A549 (cell line): Measurements from ENCODE around the gene MAP3K19. TPM values are rescaled to one million over a fixed set of nuclear protein-coding genes. Genes with fewer than 3 reads are reported as not detected.

Experiments used
- ATAC-seq, 2 experiments: fragments of 200-7000 bp in 1 of 2; fragments of >200 bp in 1 of 2; cut with Nextera tagmentation in 1 of 2; cut with Tn5 transposase in 1 of 2; 3 replicates each; pipeline versions ENCODE4 v1.8.0 to v1.9.1; 2018 to 2020; ENCODE audit warnings: mild to moderate bottlenecking in 1 of 2, moderate library complexity in 1 of 2
- CTCF ChIA-PET: fragments of 300-600 bp; sonication (Branson Sonifier 250); formaldehyde crosslinking; extraction: SDS; loops from one replicate; lab custom pipeline; 2021; ENCODE audit warnings: antibody characterized with exemption, inconsistent platforms; lab: Yijun Ruan, JAX
- POLR2A ChIA-PET: fragments of 350-600 bp; formaldehyde crosslinking; extraction: SDS; loops from one replicate; lab custom pipeline; 2021; ENCODE audit warnings: antibody characterized with exemption, inconsistent platforms; lab: Yijun Ruan, JAX
- DNase-seq, 2 experiments: peaks; one replicate each; pipeline versions ENCODE4 v3.0.0 to v3.0.0-alpha.2; 2011 to 2016; ENCODE audit warnings: low read depth in 1 of 2, low spot score in 1 of 2
- FAIRE-seq: peaks from 2 replicates; lab custom pipeline; 2011; peaks lifted over from hg19 to GRCh38; lab: Jason Lieb, UNC
- H3K27ac ChIP-seq, 2 experiments: fragments of >200 bp; sonication (Bioruptor Twin); formaldehyde crosslinking; 3 replicates each; pipeline ENCODE4 v1.5.1; 2016 to 2017
- H3K4me1 ChIP-seq: fragments of >200 bp; sonication (Bioruptor Twin); formaldehyde crosslinking; 3 replicates; pipeline ENCODE4 v1.6.1; 2016
- H3K4me2 ChIP-seq: fragments of >200 bp; sonication (Bioruptor Twin); formaldehyde crosslinking; 3 replicates; pipeline ENCODE4 v1.6.1; 2016
- H3K4me3 ChIP-seq: fragments of >200 bp; sonication (Bioruptor Twin); formaldehyde crosslinking; 3 replicates; pipeline ENCODE4 v1.5.1; 2016
- H3K9me3 ChIP-seq: fragments of >200 bp; sonication (Bioruptor Twin); formaldehyde crosslinking; 3 replicates; pipeline ENCODE4 v1.6.1; 2016
- CEBPB ChIP-seq, 2 experiments: fragments of >200 bp in 1 of 2; sonication (Bioruptor Twin) in 1 of 2; formaldehyde crosslinking in 1 of 2; IDR thresholded peaks; 2 replicates each; pipeline ENCODE4 v1.6.1; 2012 to 2016
- EHF ChIP-seq: fragments of 250-450 bp; sonication (Bioruptor Pico); IDR thresholded peaks from 2 replicates; pipeline ENCODE4 v1.5.0; 2020; ENCODE audit warnings: mild to moderate bottlenecking
- FOSL2 ChIP-seq, 2 experiments: fragments of 450-650 bp in 1 of 2; fragments of >200 bp in 1 of 2; sonication (Bioruptor Twin) in 1 of 2; formaldehyde crosslinking; IDR thresholded peaks; 2 replicates each; pipeline versions ENCODE4 v1.5.0 to v1.6.1; 2016 to 2020; ENCODE audit warnings: mild to moderate bottlenecking in 1 of 2, moderate library complexity in 1 of 2
- HOXB5 ChIP-seq: fragments of 250-450 bp; sonication (Bioruptor Pico); IDR thresholded peaks from 2 replicates; pipeline ENCODE4 v1.5.0; 2020; ENCODE audit warnings: mild to moderate bottlenecking, moderate library complexity
- NFE2L2 ChIP-seq: fragments of 150-350 bp; conservative IDR thresholded peaks from 2 replicates; pipeline ENCODE4 v1.6.1; 2014; ENCODE audit warnings: low read length
- SREBF2 ChIP-seq: fragments of 450-650 bp; IDR thresholded peaks from 2 replicates; pipeline ENCODE4 v1.6.1; 2014; ENCODE audit warnings: mild to moderate bottlenecking, moderate library complexity
- ZSCAN20 ChIP-seq: fragments of 250-450 bp; sonication (Bioruptor Pico); IDR thresholded peaks from 2 replicates; pipeline ENCODE4 v1.8.0; 2022; ENCODE audit warnings: mild to moderate bottlenecking, moderate library complexity
- WGBS: methylation state at CpG from one replicate; pipeline ENCODE4 v1.1.6; 2017; ENCODE audit errors: missing lambda C conversion rate; 5-methylcytosine and 5-hydroxymethylcytosine counted together
- polyA plus RNA-seq, 4 experiments: library from polyadenylated mRNA; depleted of rRNA in 3 of 4; stranded (reverse); fragments of >200 nt; fragmentation: RNase III in 1 of 4; extraction: RNeasy Plus Mini Kit Qiagen cat#74134 plus additional on column Dnase treatment in 1 of 4; gene quantifications; 2 replicates in 3 of 4; 3 replicates in 1 of 4; pipeline ENCODE4 v1.2.3, GENCODE V29; 2011 to 2017
- TF ChIP-seq, protein P1 (sequence below): fragments of 450-650 bp; IDR thresholded peaks from 2 replicates; pipeline ENCODE4 v1.6.1; 2014; ENCODE audit warnings: antibody characterized with exemption
- TF ChIP-seq, protein P2 (sequence below): fragments of 150-350 bp; IDR thresholded peaks from 2 replicates; pipeline ENCODE4 v1.6.1; 2014; ENCODE audit warnings: low read depth, mild to moderate bottlenecking, low read length
- TF ChIP-seq, protein P3 (sequence below): fragments of 250-450 bp; sonication (Bioruptor Pico); IDR thresholded peaks from 2 replicates; pipeline ENCODE4 v1.5.0; 2021; ENCODE audit warnings: mild to moderate bottlenecking, moderate library complexity, borderline replicate concordance
- TF ChIP-seq, protein P4 (sequence below): fragments of 200-600 bp; sonication (generic); IDR thresholded peaks from 2 replicates; pipeline ENCODE4 v1.6.1; 2016; ENCODE audit warnings: antibody characterized with exemption, mild to moderate bottlenecking, moderate library complexity

The MAP3K19 gene
- polyA plus RNA-seq, 2 of the 4 experiments (the other 2 are of a cell fraction), result not detected

DNA sequence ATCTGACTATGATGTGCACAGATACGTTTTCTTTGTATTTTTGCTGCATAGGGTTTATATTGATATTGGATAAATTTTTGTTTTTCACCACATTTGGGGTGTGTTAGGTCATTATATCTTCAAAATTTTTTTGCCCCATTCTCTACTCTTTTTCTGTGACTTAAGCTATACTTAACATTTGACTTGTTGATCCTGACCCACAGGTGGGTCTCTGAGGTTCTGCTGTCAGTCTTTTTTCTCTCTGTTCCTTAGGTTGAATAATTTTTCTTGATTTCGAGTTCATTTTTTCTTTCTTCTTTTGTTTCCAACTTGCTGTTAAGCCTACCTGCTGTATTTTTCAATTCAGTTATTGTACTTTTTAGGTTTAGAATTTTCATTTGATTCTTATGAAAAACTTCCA is 16.9 kb upstream of the MAP3K19 start (continued):
- TF ChIP-seq FOSL2 (IDR thresholded peaks at IDR 0.05), result no peak
- TF ChIP-seq FOSL2 (CRISPR knock-in tag; IDR thresholded peaks at IDR 0.05), result no peak
- TF ChIP-seq, protein P1, sequence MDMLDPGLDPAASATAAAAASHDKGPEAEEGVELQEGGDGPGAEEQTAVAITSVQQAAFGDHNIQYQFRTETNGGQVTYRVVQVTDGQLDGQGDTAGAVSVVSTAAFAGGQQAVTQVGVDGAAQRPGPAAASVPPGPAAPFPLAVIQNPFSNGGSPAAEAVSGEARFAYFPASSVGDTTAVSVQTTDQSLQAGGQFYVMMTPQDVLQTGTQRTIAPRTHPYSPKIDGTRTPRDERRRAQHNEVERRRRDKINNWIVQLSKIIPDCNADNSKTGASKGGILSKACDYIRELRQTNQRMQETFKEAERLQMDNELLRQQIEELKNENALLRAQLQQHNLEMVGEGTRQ, result no peak
- TF ChIP-seq, protein P2, sequence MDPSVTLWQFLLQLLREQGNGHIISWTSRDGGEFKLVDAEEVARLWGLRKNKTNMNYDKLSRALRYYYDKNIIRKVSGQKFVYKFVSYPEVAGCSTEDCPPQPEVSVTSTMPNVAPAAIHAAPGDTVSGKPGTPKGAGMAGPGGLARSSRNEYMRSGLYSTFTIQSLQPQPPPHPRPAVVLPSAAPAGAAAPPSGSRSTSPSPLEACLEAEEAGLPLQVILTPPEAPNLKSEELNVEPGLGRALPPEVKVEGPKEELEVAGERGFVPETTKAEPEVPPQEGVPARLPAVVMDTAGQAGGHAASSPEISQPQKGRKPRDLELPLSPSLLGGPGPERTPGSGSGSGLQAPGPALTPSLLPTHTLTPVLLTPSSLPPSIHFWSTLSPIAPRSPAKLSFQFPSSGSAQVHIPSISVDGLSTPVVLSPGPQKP, result no peak
- TF ChIP-seq, protein P3, sequence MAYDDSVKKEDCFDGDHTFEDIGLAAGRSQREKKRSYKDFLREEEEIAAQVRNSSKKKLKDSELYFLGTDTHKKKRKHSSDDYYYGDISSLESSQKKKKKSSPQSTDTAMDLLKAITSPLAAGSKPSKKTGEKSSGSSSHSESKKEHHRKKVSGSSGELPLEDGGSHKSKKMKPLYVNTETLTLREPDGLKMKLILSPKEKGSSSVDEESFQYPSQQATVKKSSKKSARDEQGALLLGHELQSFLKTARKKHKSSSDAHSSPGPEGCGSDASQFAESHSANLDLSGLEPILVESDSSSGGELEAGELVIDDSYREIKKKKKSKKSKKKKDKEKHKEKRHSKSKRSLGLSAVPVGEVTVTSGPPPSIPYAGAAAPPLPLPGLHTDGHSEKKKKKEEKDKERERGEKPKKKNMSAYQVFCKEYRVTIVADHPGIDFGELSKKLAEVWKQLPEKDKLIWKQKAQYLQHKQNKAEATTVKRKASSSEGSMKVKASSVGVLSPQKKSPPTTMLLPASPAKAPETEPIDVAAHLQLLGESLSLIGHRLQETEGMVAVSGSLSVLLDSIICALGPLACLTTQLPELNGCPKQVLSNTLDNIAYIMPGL (CRISPR knock-in tag), result no peak
- no peak for TF ChIP-seq EHF (CRISPR knock-in tag)

DNA sequence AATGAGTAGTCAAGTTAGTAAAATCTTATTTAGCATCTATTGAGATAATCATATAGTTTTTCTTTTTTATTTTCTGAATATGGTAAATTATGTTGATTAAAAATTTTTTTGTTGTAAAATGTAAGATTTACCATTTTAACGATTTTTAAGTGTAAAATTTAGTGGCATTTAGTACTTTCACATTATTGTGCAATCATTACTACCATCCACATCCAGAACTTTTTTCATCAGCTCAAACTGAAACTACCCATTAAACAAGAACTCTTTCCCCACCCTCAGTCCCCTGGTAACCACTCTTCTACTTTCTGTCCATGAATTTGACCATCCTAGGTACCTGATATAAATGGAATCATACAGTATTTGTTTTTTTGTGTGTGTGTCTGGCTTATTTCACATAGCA is 16.0 kb upstream of the MAP3K19 start:
- no peak overlapping the region for H3K4me2 ChIP-seq
- 92% methylated on average over 1 of the region's 1 CpG for WGBS
- TF ChIP-seq, protein P1, result no peak
- peak in 1 of 2 experiments; percentile 54; a peak in 3 of 4 replicates for TF ChIP-seq CEBPB (IDR thresholded peaks at IDR 0.05)
- TF ChIP-seq HOXB5 (CRISPR knock-in tag), result no peak
- no peak for TF ChIP-seq SREBF2
- TF ChIP-seq, all 56 proteins: peak for 1
- peaks cover 4% of the 10 kb centered on the region; the same call in 1 of the 3 replicates for H3K4me1 ChIP-seq
- H3K27ac ChIP-seq, result no peak overlapping the region
- FAIRE-seq (no peak), DNase-seq (no peak), ATAC-seq (no peak)
- no peaks in the 10 kb centered on the region for H3K9me3 ChIP-seq
- CTCF ChIA-PET, result no interaction called here
- POLR2A ChIA-PET, result no interaction called here
- H3K4me3 ChIP-seq, result no peak overlapping the region

DNA sequence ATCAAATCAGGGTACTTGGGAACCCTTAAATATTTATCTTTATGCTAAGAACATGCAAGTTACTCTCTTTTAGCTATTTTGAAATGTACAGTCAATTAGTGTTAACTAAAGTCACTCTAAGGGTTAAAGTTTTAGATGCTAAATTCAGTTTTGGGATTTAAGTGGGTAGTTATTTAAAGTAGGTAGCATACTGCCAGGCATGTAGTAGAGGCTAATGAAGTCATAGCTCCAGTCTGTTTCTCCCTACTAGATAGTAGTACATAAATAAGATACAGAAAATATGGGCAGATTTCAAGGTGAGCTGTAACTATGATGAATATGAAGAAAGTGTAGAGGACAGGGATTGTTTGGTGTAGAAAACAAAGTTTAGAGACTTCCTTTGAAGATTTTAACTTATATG is 12.3 kb upstream of the MAP3K19 start:
- TF ChIP-seq, protein P3 (CRISPR knock-in tag), result no peak
- TF ChIP-seq ZSCAN20 (CRISPR knock-in tag) (no peak), NFE2L2 (no peak)
- TF ChIP-seq, protein P4, sequence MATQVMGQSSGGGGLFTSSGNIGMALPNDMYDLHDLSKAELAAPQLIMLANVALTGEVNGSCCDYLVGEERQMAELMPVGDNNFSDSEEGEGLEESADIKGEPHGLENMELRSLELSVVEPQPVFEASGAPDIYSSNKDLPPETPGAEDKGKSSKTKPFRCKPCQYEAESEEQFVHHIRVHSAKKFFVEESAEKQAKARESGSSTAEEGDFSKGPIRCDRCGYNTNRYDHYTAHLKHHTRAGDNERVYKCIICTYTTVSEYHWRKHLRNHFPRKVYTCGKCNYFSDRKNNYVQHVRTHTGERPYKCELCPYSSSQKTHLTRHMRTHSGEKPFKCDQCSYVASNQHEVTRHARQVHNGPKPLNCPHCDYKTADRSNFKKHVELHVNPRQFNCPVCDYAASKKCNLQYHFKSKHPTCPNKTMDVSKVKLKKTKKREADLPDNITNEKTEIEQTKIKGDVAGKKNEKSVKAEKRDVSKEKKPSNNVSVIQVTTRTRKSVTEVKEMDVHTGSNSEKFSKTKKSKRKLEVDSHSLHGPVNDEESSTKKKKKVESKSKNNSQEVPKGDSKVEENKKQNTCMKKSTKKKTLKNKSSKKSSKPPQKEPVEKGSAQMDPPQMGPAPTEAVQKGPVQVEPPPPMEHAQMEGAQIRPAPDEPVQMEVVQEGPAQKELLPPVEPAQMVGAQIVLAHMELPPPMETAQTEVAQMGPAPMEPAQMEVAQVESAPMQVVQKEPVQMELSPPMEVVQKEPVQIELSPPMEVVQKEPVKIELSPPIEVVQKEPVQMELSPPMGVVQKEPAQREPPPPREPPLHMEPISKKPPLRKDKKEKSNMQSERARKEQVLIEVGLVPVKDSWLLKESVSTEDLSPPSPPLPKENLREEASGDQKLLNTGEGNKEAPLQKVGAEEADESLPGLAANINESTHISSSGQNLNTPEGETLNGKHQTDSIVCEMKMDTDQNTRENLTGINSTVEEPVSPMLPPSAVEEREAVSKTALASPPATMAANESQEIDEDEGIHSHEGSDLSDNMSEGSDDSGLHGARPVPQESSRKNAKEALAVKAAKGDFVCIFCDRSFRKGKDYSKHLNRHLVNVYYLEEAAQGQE, result no peak
- H3K4me3 ChIP-seq, result no peak overlapping the region
- CTCF ChIA-PET, result no interaction called here
- no peak overlapping the region for H3K4me2 ChIP-seq
- peaks cover 27% of the 10 kb centered on the region for H3K4me1 ChIP-seq
- H3K27ac ChIP-seq, result no peak overlapping the region
- FAIRE-seq (no peak), ATAC-seq (no peak), DNase-seq (no peak)
- POLR2A ChIA-PET, result no interaction called here
- H3K9me3 ChIP-seq, result no peaks in the 10 kb centered on the region
